NCI-H1436 (cell line): Measurements from ENCODE around the gene ELMO1.

ENCODE experiments used
- DNase-seq: peaks from one replicate; lab custom pipeline; 2025; lab: John Stamatoyannopoulos, UW

The ELMO1 gene

GRCh38 chr7:36945612-36946400 is 502.9 kb downstream of the ELMO1 start:
- peak; percentile 13 for DNase-seq

- DNase-seq: no peak
Observed at GRCh38 chr7:36944838-36945237, 503.8 kb downstream of the ELMO1 start.

GRCh38 chr7:36943591-36944435 is 504.9 kb downstream of the ELMO1 start:
- no peak for DNase-seq

- no peak for DNase-seq
Observed at GRCh38 chr7:36942955-36943354, 505.7 kb downstream of the ELMO1 start.

- DNase-seq: no peak
Observed at GRCh38 chr7:36942541-36942940, 506.1 kb downstream of the ELMO1 start.

- no peak for DNase-seq
Observed at GRCh38 chr7:36942025-36942424, 506.6 kb downstream of the ELMO1 start.

GRCh38 chr7:36941359-36941758 is 507.3 kb downstream of the ELMO1 start:
- no peak for DNase-seq

GRCh38 chr7:36939816-36940215 is 508.8 kb downstream of the ELMO1 start:
- DNase-seq: no peak

- DNase-seq: no peak
Observed at GRCh38 chr7:36937754-36938563, 510.7 kb downstream of the ELMO1 start.

- DNase-seq: no peak
Observed at GRCh38 chr7:36931892-36932291, 516.8 kb downstream of the ELMO1 start.

GRCh38 chr7:36929791-36930190 is 518.9 kb downstream of the ELMO1 start:
- no peak for DNase-seq

GRCh38 chr7:36928718-36929117 is 519.9 kb downstream of the ELMO1 start:
- DNase-seq: no peak

GRCh38 chr7:36928311-36928710 is 520.4 kb downstream of the ELMO1 start:
- DNase-seq: no peak

GRCh38 chr7:36925691-36926090 is 523.0 kb downstream of the ELMO1 start:
- DNase-seq: no peak

GRCh38 chr7:36925207-36925606 is 523.5 kb downstream of the ELMO1 start:
- no peak for DNase-seq

GRCh38 chr7:36923943-36924436 is 524.7 kb downstream of the ELMO1 start:
- no peak for DNase-seq

- DNase-seq: no peak
Observed at GRCh38 chr7:36923185-36923584, 525.5 kb downstream of the ELMO1 start.

GRCh38 chr7:36920433-36920832 is 528.2 kb downstream of the ELMO1 start:
- no peak for DNase-seq

- no peak for DNase-seq
Observed at GRCh38 chr7:36919738-36920137, 528.9 kb downstream of the ELMO1 start.

- DNase-seq: no peak
Observed at GRCh38 chr7:36918591-36918990, 530.1 kb downstream of the ELMO1 start.

GRCh38 chr7:36916619-36917018 is 532.0 kb downstream of the ELMO1 start:
- DNase-seq: no peak

GRCh38 chr7:36916116-36916515 is 532.5 kb downstream of the ELMO1 start:
- no peak for DNase-seq
